Esophagus muscularis mucosa (tissue), 4 donors: ENCODE results near the gene WNT11. TPM values are rescaled to one million over a fixed set of nuclear protein-coding genes. Genes with fewer than 3 reads are reported as not detected.

Experiments used
- DNase-seq: peaks from one replicate; pipeline ENCODE4 v3.0.0-alpha.2; 2017; ENCODE audit errors: extremely low spot score
- H3K27ac ChIP-seq, 4 donors: fragments of 200-600 bp; sonication (generic); replicated peaks in 1 of 4; 1 replicate in 3 of 4; 2 replicates in 1 of 4; pipeline ENCODE4 v1.5.1; 2016 to 2019; ENCODE audit warnings: mild to moderate bottlenecking in 1 of 4
- H3K27me3 ChIP-seq, 4 donors: fragments of 200-600 bp; sonication (generic); one replicate each; pipeline versions ENCODE4 v1.5.1 to v1.6.0; 2016 to 2019
- H3K36me3 ChIP-seq, 4 donors: fragments of 200-600 bp; sonication (generic); one replicate each; pipeline ENCODE4 v1.5.1; 2016 to 2019
- H3K4me1 ChIP-seq, 4 donors: fragments of 200-600 bp; sonication (generic); one replicate each; pipeline ENCODE4 v1.5.1; 2016 to 2019
- H3K4me3 ChIP-seq, 4 donors: fragments of 200-600 bp; sonication (generic); 1 replicate in 2 of 4; 2 replicates in 2 of 4; pipeline ENCODE4 v1.5.1; 2016 to 2019; ENCODE audit warnings: mild to moderate bottlenecking in 4 of 4, moderate library complexity in 1 of 4
- H3K9me3 ChIP-seq, 4 donors: fragments of 200-600 bp; sonication (generic); 1 replicate in 3 of 4; 2 replicates in 1 of 4; pipeline ENCODE4 v1.5.1; 2016 to 2019
- CTCF ChIP-seq, 3 experiments: fragments of 200-600 bp in 2 of 3; fragments of 450-650 bp in 1 of 3; sonication (generic) in 2 of 3; IDR thresholded peaks; one replicate each; pipeline ENCODE4 v1.5.1; 2017 to 2019; ENCODE audit warnings: antibody characterized with exemption in 3 of 3, mild to moderate bottlenecking in 2 of 3, moderate library complexity in 1 of 3
- EP300 ChIP-seq: sonication (generic); formaldehyde crosslinking; IDR thresholded peaks from one replicate; pipeline ENCODE4 v1.6.1; 2017; ENCODE audit warnings: antibody characterized with exemption
- POLR2A ChIP-seq: fragments of 450-650 bp; IDR thresholded peaks from one replicate; pipeline ENCODE4 v1.6.1; 2017; ENCODE audit warnings: antibody characterized with exemption, moderate library complexity, mild to moderate bottlenecking, low read depth
- POLR2AphosphoS5 ChIP-seq, 2 donors: sonication (generic); formaldehyde crosslinking; IDR thresholded peaks; one replicate each; pipeline ENCODE4 v1.6.1; 2017; ENCODE audit warnings: antibody characterized with exemption in 2 of 2
- WGBS: methylation state at CpG from one replicate; pipeline ENCODE4 v1.1.5; 2018; 5-methylcytosine and 5-hydroxymethylcytosine counted together
- intact Hi-C: fragments of 100-400 bp; cut with DNase I; formaldehyde crosslinking; loops from one replicate; pipeline ENCODE4 v1.15.1; 2023
- total RNA-seq, 4 donors: library from RNA; depleted of rRNA; stranded (reverse); fragments of >200 nt; gene quantifications; one replicate each; pipeline versions ENCODE4 v1.1.0 to v1.2.1, GENCODE V29; 2016

The WNT11 gene
- total RNA-seq, 4 donors from 2014 or later, result 3.7 to 11.0 (median 7.7) TPM

DNA sequence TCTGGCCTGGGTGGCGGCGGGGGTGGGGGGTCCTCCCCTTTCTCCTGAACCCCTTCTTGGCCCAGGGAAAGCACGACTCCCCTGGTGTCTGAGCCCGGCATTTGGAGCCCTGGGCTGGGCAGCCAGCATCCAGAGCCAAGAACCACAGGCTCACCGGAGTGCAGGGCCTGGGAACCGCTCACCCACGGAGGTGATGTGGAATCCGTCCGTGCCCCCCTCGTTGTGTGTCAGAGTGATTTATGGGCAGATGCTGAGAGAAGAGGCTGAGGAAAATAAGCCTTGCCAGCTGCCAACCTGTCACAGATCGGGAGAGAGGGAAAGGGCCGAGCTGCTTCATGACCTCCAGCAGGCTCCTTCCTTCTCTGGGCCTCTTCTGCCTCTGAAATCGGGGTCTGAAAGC, 33.7 kb downstream of the WNT11 start:
- H3K4me3 ChIP-seq, result no peak overlapping the region
- WGBS, result 40% methylated on average over 11 of the region's 13 CpGs

DNA sequence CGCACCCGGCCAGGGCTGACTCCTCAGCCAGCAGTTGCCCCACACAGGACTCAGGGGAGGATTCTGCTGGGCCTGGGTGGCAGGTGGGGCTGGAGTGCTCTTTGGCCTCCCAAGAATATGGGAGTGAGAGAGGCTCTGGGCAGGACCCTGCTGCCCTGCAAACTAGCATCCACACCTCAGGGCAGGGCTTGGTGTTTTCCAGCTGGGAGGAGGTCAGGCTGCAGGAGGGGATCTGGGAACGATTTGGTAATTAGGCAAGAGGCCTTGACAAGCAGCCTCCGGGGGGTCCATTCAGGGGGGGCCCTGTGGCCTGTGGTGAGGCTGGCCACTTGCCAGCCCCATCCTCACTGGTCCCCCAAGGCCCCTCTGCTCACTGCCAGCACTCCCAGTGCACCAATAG, 35.8 kb downstream of the WNT11 start:
- DNase-seq, result no peak
- intact Hi-C loops, result no loop called here
- Histone ChIP-seq H3K27ac (no peak overlapping the region), H3K27me3 (no peaks in the 10 kb centered on the region), H3K4me3 (no peak overlapping the region), H3K4me1 (peaks cover 0 to 13% (median 6%) of the 10 kb centered on the region in 4 donors), H3K36me3 (no peaks in the 10 kb centered on the region), H3K9me3 (no peaks in the 10 kb centered on the region)
- WGBS, result 95% methylated on average over 3 of the region's 4 CpGs
- TF ChIP-seq POLR2A, result no peak
- no peak for TF ChIP-seq CTCF (IDR thresholded peaks at IDR 0.05)
- TF ChIP-seq EP300, result no peak

More for the DNA sequence above, 33.7 kb downstream of the WNT11 start:
- Histone ChIP-seq H3K27ac (no peak overlapping the region), H3K36me3 (no peaks in the 10 kb centered on the region), H3K27me3 (no peaks in the 10 kb centered on the region), H3K9me3 (no peaks in the 10 kb centered on the region), H3K4me1 (peaks cover 0 to 9% (median 4%) of the 10 kb centered on the region in 4 donors)
- DNase-seq, result no peak
- TF ChIP-seq CTCF (IDR thresholded peaks at IDR 0.05), result no peak
- TF ChIP-seq POLR2AphosphoS5 (IDR thresholded peaks at IDR 0.05), result no peak
- no peak for TF ChIP-seq EP300
- TF ChIP-seq POLR2A, result no peak
- intact Hi-C loops, result no loop called here

DNA sequence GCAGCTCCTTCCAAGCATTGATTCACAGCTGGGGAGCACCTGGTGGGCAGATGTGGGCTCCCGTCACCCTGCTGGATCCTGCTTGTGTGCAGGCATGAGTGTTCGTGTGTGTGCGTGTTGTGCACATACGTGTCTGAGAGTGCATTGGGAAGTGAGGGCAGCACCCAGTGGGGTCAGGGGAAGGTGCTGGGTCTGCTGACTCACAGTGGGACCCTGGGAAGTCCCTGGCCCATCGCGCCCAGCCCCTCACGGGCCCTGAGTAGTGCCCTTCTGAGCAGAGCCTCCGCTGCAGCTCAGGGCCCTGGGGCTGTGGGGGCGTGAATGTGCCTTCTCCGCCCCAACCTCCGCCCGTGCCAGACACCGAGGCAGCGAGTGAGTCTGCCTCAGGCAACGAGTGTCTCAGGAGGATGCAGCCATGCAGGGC, 36.8 kb downstream of the WNT11 start:
- no peak overlapping the region for H3K4me3 ChIP-seq
- no peak overlapping the region for H3K27ac ChIP-seq
- no peaks in the 10 kb centered on the region for H3K27me3 ChIP-seq
- 89% methylated on average over 15 of the region's 15 CpGs for WGBS
- H3K4me1 ChIP-seq, result peaks cover 0 to 13% (median 6%) of the 10 kb centered on the region in 4 donors
- intact Hi-C loops, result no loop called here
- no peaks in the 10 kb centered on the region for H3K36me3 ChIP-seq
- DNase-seq, result no peak
- H3K9me3 ChIP-seq, result no peaks in the 10 kb centered on the region
- TF ChIP-seq POLR2A (no peak), EP300 (no peak), POLR2AphosphoS5 (IDR thresholded peaks at IDR 0.05) (no peak), CTCF (IDR thresholded peaks at IDR 0.05) (no peak)

- H3K4me1 ChIP-seq, result peaks cover 0 to 13% (median 6%) of the 10 kb centered on the region in 4 donors
- WGBS, result 48% methylated on average over 11 of the region's 13 CpGs
- TF ChIP-seq POLR2A, result no peak
- no peak for TF ChIP-seq POLR2AphosphoS5 (IDR thresholded peaks at IDR 0.05)
- TF ChIP-seq CTCF (IDR thresholded peaks at IDR 0.05), result no peak
- TF ChIP-seq EP300, result no peak
- no peak for DNase-seq
- no peak overlapping the region for H3K27ac ChIP-seq
- intact Hi-C loops, result no loop called here
- H3K27me3 ChIP-seq, result no peaks in the 10 kb centered on the region
- H3K4me3 ChIP-seq, result no peak overlapping the region
- no peaks in the 10 kb centered on the region for H3K9me3 ChIP-seq
- H3K36me3 ChIP-seq, result no peaks in the 10 kb centered on the region
Observed at GRCh38 chr11:76167590-76167989, 38.7 kb downstream of the WNT11 start.

DNA sequence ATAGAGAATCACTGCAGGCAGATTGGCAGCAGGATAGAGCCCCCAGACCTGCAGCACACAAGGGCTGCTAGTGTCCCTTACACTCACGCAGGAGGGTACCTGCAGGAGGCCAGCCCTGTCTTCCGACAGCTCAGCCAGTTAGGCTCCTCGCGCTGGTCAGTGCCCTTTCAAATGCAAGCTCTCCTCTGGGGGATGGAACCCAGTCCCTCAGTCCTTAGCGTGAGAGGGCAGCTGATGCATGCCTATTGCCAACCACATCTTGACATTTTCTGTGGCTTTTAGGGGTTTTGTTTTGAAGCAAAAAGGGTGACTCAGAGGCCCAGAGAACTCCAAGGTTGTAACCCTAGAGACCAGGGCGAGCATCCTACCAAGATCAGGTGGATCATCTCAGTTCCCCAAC, 40.0 kb downstream of the WNT11 start:
- no peaks in the 10 kb centered on the region for H3K36me3 ChIP-seq
- no peak overlapping the region for H3K27ac ChIP-seq
- WGBS, result 89% methylated on average over 6 of the region's 6 CpGs
- H3K4me3 ChIP-seq, result no peak overlapping the region
- TF ChIP-seq EP300, result no peak
- TF ChIP-seq CTCF (IDR thresholded peaks at IDR 0.05), result no peak
- TF ChIP-seq POLR2AphosphoS5 (IDR thresholded peaks at IDR 0.05), result no peak
- no peak for TF ChIP-seq POLR2A
- intact Hi-C loops, result no loop called here
- no peak for DNase-seq
- H3K4me1 ChIP-seq, result peaks cover 9 to 22% (median 16%) of the 10 kb centered on the region in 4 donors
- no peaks in the 10 kb centered on the region for H3K9me3 ChIP-seq
- no peaks in the 10 kb centered on the region for H3K27me3 ChIP-seq
